Erythroblast (primary cell): ENCODE results near the gene RPGR.

Experiments used
- DNase-seq, 2 experiments: peaks; one replicate each; lab custom pipeline; 2025; lab: John Stamatoyannopoulos, UW
- GATA1 ChIP-seq: IDR thresholded peaks from 2 replicates; pipeline ENCODE4 v1.6.1; 2011; ENCODE audit warnings: low read depth, mild to moderate bottlenecking, control low read depth, low read length, moderate library complexity
- POLR2A ChIP-seq: IDR thresholded peaks from 2 replicates; pipeline ENCODE4 v1.6.1; 2011; ENCODE audit warnings: mild to moderate bottlenecking, low read length

Gene RPGR

GRCh38 chrX:38342853-38343778 is 15.8 kb upstream of the RPGR start:
- TF ChIP-seq POLR2A (no peak), GATA1 (no peak)
- no peak for DNase-seq

GRCh38 chrX:38341442-38341841 is 14.1 kb upstream of the RPGR start:
- DNase-seq, result no peak
- TF ChIP-seq GATA1 (no peak), POLR2A (no peak)

- no peak for TF ChIP-seq GATA1
- DNase-seq, result no peak
Observed at GRCh38 chrX:38336538-38337240, 9.4 kb upstream of the RPGR start.

- DNase-seq, result no peak
- no peak for TF ChIP-seq GATA1
- no peak for TF ChIP-seq POLR2A
Observed at GRCh38 chrX:38335382-38335781, 8.1 kb upstream of the RPGR start.

DNA sequence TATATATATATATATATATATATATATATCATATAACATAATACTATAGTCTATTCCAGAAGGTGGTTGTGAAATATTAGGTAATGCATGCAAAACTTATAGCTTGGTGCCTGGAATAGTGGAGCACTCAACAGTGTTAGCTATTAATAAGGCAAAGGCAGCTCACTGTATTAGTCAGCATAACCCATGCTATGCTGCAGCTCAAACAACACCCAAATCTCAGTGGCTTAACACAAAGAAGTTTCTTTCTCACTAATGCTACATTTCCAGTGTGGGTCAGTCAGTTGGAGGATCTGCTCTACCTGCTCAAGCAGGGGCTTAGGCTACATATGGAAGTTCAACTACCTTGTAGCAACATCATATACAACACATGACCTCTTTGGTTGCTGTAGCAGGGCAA is 5.2 kb upstream of the RPGR start:
- DNase-seq, result no peak
- TF ChIP-seq GATA1 (no peak), POLR2A (no peak)

- TF ChIP-seq GATA1, result no peak
- no peak for TF ChIP-seq POLR2A
- DNase-seq, result no peak
Observed at GRCh38 chrX:38327775-38328081, 419 bp upstream of the RPGR start.

GRCh38 chrX:38326086-38326485 is 1.2 kb downstream of the RPGR start:
- no peak for TF ChIP-seq POLR2A
- TF ChIP-seq GATA1, result no peak

GRCh38 chrX:38320819-38321218 is 6.5 kb downstream of the RPGR start:
- TF ChIP-seq POLR2A, result no peak
- no peak for TF ChIP-seq GATA1
- no peak for DNase-seq

More at GRCh38 chrX:38326086-38326485, 1.2 kb downstream of the RPGR start:
- no peak for DNase-seq

DNA sequence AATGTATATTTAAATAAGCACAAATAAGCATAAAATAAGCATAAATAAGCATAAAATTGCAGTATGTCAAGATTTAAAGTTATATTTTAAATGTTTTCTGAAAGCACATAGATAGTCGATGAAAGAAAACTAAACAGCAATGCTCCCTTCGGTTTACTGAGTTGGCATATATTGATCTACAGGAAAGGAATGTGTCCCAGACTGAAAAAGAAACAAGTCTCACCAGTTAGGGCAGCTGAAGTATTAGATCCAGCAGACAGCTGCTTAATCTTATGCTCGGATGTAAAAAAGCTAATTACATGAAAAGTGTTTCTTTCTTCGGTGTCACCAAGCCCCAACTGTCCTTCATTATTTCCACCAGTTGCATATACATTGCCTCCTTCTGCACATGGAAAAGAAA is 8.7 kb downstream of the RPGR start:
- no peak for DNase-seq

GRCh38 chrX:38318196-38318595 is 9.1 kb downstream of the RPGR start:
- TF ChIP-seq POLR2A (no peak), GATA1 (no peak)
- DNase-seq, result no peak

More for the DNA sequence above, 8.7 kb downstream of the RPGR start:
- TF ChIP-seq POLR2A, result no peak

DNA sequence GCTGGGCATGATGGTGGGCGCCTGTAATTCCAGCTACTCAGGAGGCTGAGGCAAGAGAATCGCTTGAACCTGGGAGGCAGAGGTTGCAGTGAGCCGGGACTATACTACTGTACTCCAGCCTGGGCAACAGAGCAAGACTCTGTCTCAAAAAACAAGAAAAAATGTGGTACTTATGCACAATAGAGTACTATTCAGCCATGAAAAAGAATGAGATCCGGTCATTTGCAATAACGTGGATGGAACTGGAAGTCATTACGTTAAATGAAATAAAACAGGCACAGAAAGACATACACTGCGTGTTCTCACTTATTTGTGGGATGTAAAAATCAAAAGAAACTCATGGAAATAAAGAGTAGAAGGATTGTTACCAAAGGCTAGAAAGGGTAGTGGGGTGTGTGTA is 12.1 kb downstream of the RPGR start:
- DNase-seq, result no peak
- TF ChIP-seq GATA1 (no peak), POLR2A (no peak)

DNA sequence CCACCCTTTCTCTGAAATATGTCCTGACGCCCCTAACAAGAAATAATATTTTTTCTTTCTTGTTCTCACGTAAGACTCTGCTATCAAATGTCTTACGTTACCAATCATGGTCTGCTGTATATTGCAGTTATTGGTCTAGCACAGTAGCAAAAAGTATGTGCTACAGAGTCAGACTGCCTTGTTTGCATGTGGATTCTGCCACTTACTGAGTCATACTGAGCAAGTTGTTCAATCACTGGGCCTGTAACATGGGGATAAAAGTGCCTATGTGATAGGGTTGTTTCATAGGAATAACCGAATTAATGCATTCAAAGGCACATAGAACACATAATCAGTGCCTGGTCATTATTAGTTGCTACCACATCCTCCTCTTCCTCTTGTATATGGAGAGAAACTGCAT is 14.1 kb downstream of the RPGR start:
- no peak for TF ChIP-seq POLR2A
- no peak for TF ChIP-seq GATA1
- DNase-seq, result no peak

- no peak for DNase-seq
- TF ChIP-seq GATA1, result no peak
Observed at GRCh38 chrX:38312436-38312835, 14.9 kb downstream of the RPGR start.

DNA sequence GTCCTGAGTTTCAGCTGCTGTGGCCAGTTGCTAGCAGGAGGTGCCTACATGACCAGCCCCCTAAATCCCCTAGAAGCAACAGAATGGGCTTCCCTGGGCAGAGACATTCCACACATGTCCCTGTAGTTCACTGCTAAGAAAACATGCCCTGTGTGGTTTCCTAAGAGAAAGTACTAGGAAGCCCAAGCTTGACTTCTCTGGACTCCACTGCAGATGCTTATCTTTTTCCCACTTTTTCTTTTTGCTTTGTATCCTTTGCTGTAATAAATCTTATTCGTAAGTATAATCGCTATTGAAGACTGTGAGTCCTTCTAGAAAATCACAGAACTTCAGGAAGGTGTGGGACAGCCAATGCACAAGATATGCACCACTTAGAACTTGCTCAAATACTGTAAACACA is 15.6 kb downstream of the RPGR start:
- no peak for DNase-seq
- TF ChIP-seq POLR2A (no peak), GATA1 (no peak)
